Measurements from ENCODE around the gene RDX.

The RDX gene

GRCh38 chr11:110200836-110201235, 95.6 kb downstream of the RDX start:
- Histone ChIP-seq H3K4me3 (ENCODE audit: low read length, poor library complexity, severe bottlenecking) (no peak overlapping the region), H3K9me3 (ENCODE audit: insufficient read depth, low read depth, low read length) (no peaks in the 10 kb centered on the region), H4K20me1 (ENCODE audit: insufficient read depth, low read length, poor library complexity, severe bottlenecking) (no peaks in the 10 kb centered on the region), H3K27me3 (ENCODE audit: insufficient read depth, low read length, poor library complexity, severe bottlenecking) (no peaks in the 10 kb centered on the region), H3K79me2 (ENCODE audit: insufficient read depth, low read length) (no peaks in the 10 kb centered on the region), H3K4me2 (ENCODE audit: low read depth, low read length, poor library complexity, severe bottlenecking) (no peak overlapping the region), H3K36me3 (ENCODE audit: insufficient read depth, low read length) (no peaks in the 10 kb centered on the region), H3K9me2 (replicated peaks; ENCODE audit: low read depth, low read length) (no peaks in the 10 kb centered on the region), H3K4me1 (ENCODE audit: insufficient read depth, low read length, poor library complexity, severe bottlenecking) (no peaks in the 10 kb centered on the region), H2AFZ (ENCODE audit: low read length) (no peak overlapping the region), H3F3A (ENCODE audit: low read depth) (no peaks in the 10 kb centered on the region), H3K9ac (ENCODE audit: low read depth, low read length, poor library complexity, severe bottlenecking) (no peak overlapping the region)
- TF ChIP-seq, protein P1, sequence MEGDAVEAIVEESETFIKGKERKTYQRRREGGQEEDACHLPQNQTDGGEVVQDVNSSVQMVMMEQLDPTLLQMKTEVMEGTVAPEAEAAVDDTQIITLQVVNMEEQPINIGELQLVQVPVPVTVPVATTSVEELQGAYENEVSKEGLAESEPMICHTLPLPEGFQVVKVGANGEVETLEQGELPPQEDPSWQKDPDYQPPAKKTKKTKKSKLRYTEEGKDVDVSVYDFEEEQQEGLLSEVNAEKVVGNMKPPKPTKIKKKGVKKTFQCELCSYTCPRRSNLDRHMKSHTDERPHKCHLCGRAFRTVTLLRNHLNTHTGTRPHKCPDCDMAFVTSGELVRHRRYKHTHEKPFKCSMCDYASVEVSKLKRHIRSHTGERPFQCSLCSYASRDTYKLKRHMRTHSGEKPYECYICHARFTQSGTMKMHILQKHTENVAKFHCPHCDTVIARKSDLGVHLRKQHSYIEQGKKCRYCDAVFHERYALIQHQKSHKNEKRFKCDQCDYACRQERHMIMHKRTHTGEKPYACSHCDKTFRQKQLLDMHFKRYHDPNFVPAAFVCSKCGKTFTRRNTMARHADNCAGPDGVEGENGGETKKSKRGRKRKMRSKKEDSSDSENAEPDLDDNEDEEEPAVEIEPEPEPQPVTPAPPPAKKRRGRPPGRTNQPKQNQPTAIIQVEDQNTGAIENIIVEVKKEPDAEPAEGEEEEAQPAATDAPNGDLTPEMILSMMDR (conservative IDR thresholded peaks at IDR 0.05; ENCODE audit: low read length), result no peak
- no peak for TF ChIP-seq EZH2phosphoT487 (IDR thresholded peaks at IDR 0.05; ENCODE audit: borderline replicate concordance)

DNA sequence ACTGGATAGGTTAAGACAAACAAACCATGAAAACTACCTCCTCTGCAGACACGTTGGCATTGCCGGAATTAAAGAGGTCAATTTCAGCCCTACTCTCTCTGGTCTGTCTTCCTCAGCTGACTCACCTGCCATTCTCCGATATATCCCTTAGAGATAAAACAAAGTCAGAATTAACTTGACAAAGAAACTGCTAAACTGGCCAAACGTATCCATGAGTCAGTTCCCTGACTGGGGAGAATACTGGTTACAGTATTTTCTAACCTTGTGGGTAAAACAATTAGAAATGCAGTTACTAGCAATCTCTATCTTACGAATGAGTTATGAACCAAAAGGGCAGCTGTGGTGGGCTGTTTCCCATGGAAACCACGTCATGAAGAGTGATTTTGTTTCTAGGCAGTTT, 96.2 kb downstream of the RDX start:
- Histone ChIP-seq H3K36me3 (ENCODE audit: insufficient read depth, low read length) (no peaks in the 10 kb centered on the region), H3F3A (ENCODE audit: low read depth) (no peaks in the 10 kb centered on the region), H2AFZ (ENCODE audit: low read length) (no peak overlapping the region), H3K4me1 (ENCODE audit: insufficient read depth, low read length, poor library complexity, severe bottlenecking) (no peaks in the 10 kb centered on the region), H4K20me1 (ENCODE audit: insufficient read depth, low read length, poor library complexity, severe bottlenecking) (no peaks in the 10 kb centered on the region), H3K4me3 (ENCODE audit: low read length, poor library complexity, severe bottlenecking) (no peak overlapping the region), H3K4me2 (ENCODE audit: low read depth, low read length, poor library complexity, severe bottlenecking) (no peak overlapping the region), H3K27me3 (ENCODE audit: insufficient read depth, low read length, poor library complexity, severe bottlenecking) (no peaks in the 10 kb centered on the region), H3K79me2 (ENCODE audit: insufficient read depth, low read length) (no peaks in the 10 kb centered on the region), H3K9me3 (ENCODE audit: insufficient read depth, low read depth, low read length) (no peaks in the 10 kb centered on the region), H3K9me2 (replicated peaks; ENCODE audit: low read depth, low read length) (no peaks in the 10 kb centered on the region), H3K9ac (ENCODE audit: low read depth, low read length, poor library complexity, severe bottlenecking) (no peak overlapping the region)
- TF ChIP-seq EZH2phosphoT487 (IDR thresholded peaks at IDR 0.05; ENCODE audit: borderline replicate concordance), result no peak
- TF ChIP-seq, protein P1 (conservative IDR thresholded peaks at IDR 0.05; ENCODE audit: low read length), result no peak

GRCh38 chr11:110199184-110199981, 97.0 kb downstream of the RDX start:
- H3K9me3 ChIP-seq (ENCODE audit: insufficient read depth, low read depth, low read length), result no peaks in the 10 kb centered on the region
- H3K9me2 ChIP-seq (replicated peaks; ENCODE audit: low read depth, low read length), result no peaks in the 10 kb centered on the region
- no peaks in the 10 kb centered on the region for H3K79me2 ChIP-seq (ENCODE audit: insufficient read depth, low read length)
- no peak overlapping the region for H3K9ac ChIP-seq (ENCODE audit: low read depth, low read length, poor library complexity, severe bottlenecking)
- no peaks in the 10 kb centered on the region for H3K4me1 ChIP-seq (ENCODE audit: insufficient read depth, low read length, poor library complexity, severe bottlenecking)
- H3K36me3 ChIP-seq (ENCODE audit: insufficient read depth, low read length), result no peaks in the 10 kb centered on the region
- no peaks in the 10 kb centered on the region for H4K20me1 ChIP-seq (ENCODE audit: insufficient read depth, low read length, poor library complexity, severe bottlenecking)
- no peak overlapping the region for H3K4me3 ChIP-seq (ENCODE audit: low read length, poor library complexity, severe bottlenecking)
- H3K27me3 ChIP-seq (ENCODE audit: insufficient read depth, low read length, poor library complexity, severe bottlenecking), result no peaks in the 10 kb centered on the region
- no peak overlapping the region for H3K4me2 ChIP-seq (ENCODE audit: low read depth, low read length, poor library complexity, severe bottlenecking)
- no peaks in the 10 kb centered on the region for H3F3A ChIP-seq (ENCODE audit: low read depth)
- TF ChIP-seq, protein P1 (conservative IDR thresholded peaks at IDR 0.05; ENCODE audit: low read length), result no peak
- TF ChIP-seq EZH2phosphoT487 (IDR thresholded peaks at IDR 0.05; ENCODE audit: borderline replicate concordance), result no peak
- H2AFZ ChIP-seq (ENCODE audit: low read length), result no peak overlapping the region
